GM12872 (cell line): ENCODE data around the gene RNU6-9.

Experiments used
- CTCF ChIP-seq: IDR thresholded peaks from 3 replicates; pipeline ENCODE4 v1.5.1; 2011; ENCODE audit warnings: low read depth, mild to moderate bottlenecking, low read length, moderate library complexity; ENCODE audit not compliant: insufficient read depth

The RNU6-9 gene

DNA sequence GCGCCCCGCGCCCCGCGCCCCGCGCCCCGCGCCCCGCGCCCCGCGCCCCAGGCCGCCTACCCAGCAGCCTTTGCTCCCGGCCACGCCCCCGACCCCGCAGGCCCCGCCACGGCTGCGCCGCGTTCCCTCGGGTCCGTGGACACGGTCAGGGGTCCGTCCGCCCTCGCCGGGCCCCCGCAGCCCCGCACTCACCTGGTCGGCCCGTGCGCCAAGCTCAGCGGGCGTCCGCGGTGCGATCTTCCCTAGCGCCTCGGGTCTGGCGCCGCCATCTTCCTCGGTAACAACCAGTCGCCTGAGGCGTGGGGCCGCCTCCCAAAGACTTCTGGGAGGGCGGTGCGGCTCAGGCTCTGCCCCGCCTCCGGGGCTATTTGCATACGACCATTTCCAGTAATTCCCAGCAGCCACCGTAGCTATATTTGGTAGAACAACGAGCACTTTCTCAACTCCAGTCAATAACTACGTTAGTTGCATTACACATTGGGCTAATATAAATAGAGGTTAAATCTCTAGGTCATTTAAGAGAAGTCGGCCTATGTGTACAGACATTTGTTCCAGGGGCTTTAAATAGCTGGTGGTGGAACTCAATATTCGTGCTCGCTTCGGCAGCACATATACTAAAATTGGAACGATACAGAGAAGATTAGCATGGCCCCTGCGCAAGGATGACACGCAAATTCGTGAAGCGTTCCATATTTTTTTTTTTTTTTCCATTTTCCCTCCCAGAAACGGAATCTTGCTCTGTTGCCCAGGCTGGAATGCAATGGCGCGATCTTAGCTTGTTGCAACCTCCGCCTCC, at the start of gene RNU6-9, which contains the start of gene MED16:
RNU6-9 (plus strand) TSS at position 591 of the 796 bp plus-strand sequence.
MED16 (minus strand) TSS at position 294 of the 796 bp plus-strand sequence. CDS start 2,056 bp downstream, outside the sequence.
- no peak for TF ChIP-seq CTCF

DNA sequence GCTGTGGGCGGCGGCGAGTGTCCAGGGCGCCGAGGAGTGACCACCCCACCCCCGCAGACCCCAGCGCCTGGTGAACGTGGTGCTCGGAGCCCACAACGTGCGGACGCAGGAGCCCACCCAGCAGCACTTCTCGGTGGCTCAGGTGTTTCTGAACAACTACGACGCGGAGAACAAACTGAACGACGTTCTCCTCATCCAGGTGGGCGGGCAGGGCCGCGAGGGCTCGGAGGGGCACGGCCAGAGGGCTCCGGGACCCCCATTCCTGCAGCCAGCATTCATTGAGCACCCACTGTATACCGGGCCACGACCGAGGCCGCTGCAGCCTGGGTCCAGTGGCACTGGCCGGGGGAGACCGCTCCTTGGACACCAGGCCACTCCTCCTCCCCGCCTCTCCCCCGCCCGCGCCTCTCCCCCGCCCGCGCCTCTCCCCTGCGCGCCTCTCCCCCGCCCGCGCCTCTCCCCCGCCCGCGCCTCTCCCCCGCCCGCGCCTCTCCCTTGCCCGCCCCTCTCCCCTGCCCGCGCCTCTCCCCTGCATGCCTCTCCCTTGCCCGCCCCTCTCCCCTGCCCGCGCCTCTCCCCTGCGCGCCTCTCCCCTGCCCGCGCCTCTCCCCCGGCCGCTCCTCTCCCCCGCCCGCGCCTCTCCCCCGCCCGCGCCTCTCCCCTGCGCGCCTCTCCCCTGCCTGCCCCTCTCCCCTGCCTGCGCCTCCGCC, 49.3 kb upstream of the RNU6-9 start:
- TF ChIP-seq CTCF = no peak

DNA sequence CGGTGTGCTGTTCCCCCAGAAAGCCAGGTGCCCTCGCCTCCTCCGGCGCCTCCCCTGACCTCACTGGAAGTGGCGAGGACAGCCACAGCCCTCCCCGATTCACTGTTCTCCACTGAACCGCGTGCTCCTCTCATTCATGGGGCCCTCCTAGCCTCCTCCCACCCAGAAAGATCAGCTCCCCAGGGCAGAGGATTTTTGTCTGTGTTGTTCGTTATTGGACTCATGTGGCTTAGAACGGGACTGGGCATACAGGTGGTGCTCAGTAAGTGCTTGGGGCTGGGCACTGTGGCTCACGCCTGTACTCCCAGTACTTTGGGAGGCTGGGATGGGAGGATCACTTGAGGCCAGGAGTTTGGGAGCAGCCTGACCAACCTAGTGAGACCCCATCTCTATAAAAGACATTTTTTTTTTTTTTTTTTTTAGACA, 48.7 kb upstream of the RNU6-9 start:
- no peak for TF ChIP-seq CTCF

DNA sequence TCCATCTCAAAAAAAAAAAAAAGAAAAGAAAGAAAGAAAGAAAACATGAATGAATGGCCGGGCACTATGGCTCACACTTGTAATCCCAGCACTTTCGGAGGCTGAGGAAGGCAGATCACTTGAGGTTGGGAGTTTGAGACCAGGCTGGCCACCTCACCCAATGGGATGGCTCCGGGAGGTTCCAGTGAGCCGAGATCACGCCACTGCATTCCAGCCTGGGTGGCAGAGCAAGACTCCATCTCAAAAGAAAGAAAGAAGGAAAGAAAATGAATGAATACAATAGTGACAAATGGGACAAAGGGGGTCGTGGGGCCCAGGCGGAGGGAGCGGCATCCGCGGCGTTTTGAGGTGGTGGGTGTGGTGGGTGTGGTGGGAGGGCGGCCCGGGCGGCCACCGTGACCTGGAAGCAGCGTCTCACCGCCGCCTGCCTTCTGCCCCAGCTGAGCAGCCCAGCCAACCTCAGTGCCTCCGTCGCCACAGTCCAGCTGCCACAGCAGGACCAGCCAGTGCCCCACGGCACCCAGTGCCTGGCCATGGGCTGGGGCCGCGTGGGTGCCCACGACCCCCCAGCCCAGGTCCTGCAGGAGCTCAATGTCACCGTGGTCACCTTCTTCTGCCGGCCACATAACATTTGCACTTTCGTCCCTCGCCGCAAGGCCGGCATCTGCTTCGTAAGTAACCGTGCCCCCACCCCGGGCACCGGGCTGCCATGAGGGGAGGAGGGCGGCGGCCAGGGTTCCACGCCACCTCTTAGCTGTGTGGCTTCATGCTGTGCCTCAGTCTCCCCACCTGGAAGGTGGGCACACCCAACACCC, 47.4 kb upstream of the RNU6-9 start:
- no peak for TF ChIP-seq CTCF

- TF ChIP-seq CTCF = no peak
Measured at GRCh38 chr19:848386-848921, 44.8 kb upstream of the RNU6-9 start.

- TF ChIP-seq CTCF = no peak
Measured at GRCh38 chr19:850221-850978, 42.9 kb upstream of the RNU6-9 start.

DNA sequence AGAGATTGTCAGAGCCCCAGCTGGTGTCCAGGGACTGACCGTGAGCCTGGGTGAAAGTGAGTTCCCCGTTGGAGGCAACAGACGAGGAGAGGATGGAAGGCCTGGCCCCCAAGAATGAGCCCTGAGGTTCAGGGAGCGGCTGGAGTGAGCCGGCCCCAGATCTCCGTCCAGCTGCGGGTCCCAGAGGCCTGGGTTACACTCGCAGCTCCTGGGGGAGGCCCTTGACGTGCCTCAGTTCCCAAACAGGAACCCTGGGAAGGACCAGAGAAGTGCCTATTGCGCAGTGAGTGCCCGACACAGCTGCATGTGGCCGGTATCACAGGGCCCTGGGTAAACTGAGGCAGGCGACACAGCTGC, 42.3 kb upstream of the RNU6-9 start:
- no peak for TF ChIP-seq CTCF
